ENCODE data around the gene PADI2.

The PADI2 gene

GRCh38 chr1:17118706-17119075 is 560 bp downstream of the PADI2 start:
- Histone ChIP-seq H3K9me3 (no peaks in the 10 kb centered on the region), H3K36me3 (no peaks in the 10 kb centered on the region), H3K9ac (0 out of 2 replicates have a peak overlapping the region, but pooled peaks have one; percentile 40), H3K4me2 (peak overlapping the region; percentile 100), H3K4me3 (peak overlapping the region; percentile 67), H3K4me1 (peaks cover 61% of the 10 kb centered on the region), H3K27ac (no peak overlapping the region), H3K27me3 (peaks cover 21% of the 10 kb centered on the region), H4K20me1 (peaks cover 4% of the 10 kb centered on the region; the same call in 1 of the 2 replicates)
- no peak for TF ChIP-seq Cebpa-rat (IDR thresholded peaks at IDR 0.05)

- Histone ChIP-seq H3K4me3 (peak overlapping the region; percentile 67; the same call in 1 of the 2 replicates), H3K9ac (no peak overlapping the region)
Observed at GRCh38 chr1:17118268-17118667, 983 bp downstream of the PADI2 start.

GRCh38 chr1:17117451-17118265 is 1.6 kb downstream of the PADI2 start:
- H3K4me3 ChIP-seq = no peak overlapping the region
- no peak overlapping the region for H3K9ac ChIP-seq
- H3K27me3 ChIP-seq = peaks cover 21% of the 10 kb centered on the region
- H3K36me3 ChIP-seq = no peaks in the 10 kb centered on the region
- peak overlapping the region; percentile 100; the same call in 1 of the 2 replicates for H3K4me2 ChIP-seq
- no peak for TF ChIP-seq Cebpa-rat (IDR thresholded peaks at IDR 0.05)
- H3K27ac ChIP-seq = no peak overlapping the region
- H3K9me3 ChIP-seq = no peaks in the 10 kb centered on the region
- H4K20me1 ChIP-seq = peaks cover 4% of the 10 kb centered on the region; the same call in 1 of the 2 replicates
- peaks cover 52% of the 10 kb centered on the region for H3K4me1 ChIP-seq

More at GRCh38 chr1:17118268-17118667, 983 bp downstream of the PADI2 start:
- peak overlapping the region; percentile 100 for H3K4me2 ChIP-seq
- H3K27me3 ChIP-seq = peaks cover 21% of the 10 kb centered on the region
- H3K27ac ChIP-seq = no peak overlapping the region
- peaks cover 4% of the 10 kb centered on the region; the same call in 1 of the 2 replicates for H4K20me1 ChIP-seq
- no peaks in the 10 kb centered on the region for H3K36me3 ChIP-seq
- peaks cover 56% of the 10 kb centered on the region for H3K4me1 ChIP-seq
- TF ChIP-seq Cebpa-rat (IDR thresholded peaks at IDR 0.05) = no peak
- no peaks in the 10 kb centered on the region for H3K9me3 ChIP-seq

- no peak for TF ChIP-seq Cebpa-rat (IDR thresholded peaks at IDR 0.05)
- no peaks in the 10 kb centered on the region for H3K9me3 ChIP-seq
- H3K4me2 ChIP-seq = no peak overlapping the region
- no peak overlapping the region for H3K9ac ChIP-seq
- peaks cover 21% of the 10 kb centered on the region for H3K27me3 ChIP-seq
- H4K20me1 ChIP-seq = peaks cover 4% of the 10 kb centered on the region; the same call in 1 of the 2 replicates
- no peak overlapping the region for H3K27ac ChIP-seq
- no peak overlapping the region for H3K4me3 ChIP-seq
- H3K36me3 ChIP-seq = no peaks in the 10 kb centered on the region
- peaks cover 52% of the 10 kb centered on the region for H3K4me1 ChIP-seq
Observed at GRCh38 chr1:17116643-17117042, 2.6 kb downstream of the PADI2 start.

GRCh38 chr1:17113963-17114362 is 5.3 kb downstream of the PADI2 start:
- no peak overlapping the region for H3K27ac ChIP-seq
- no peak for TF ChIP-seq Cebpa-rat (IDR thresholded peaks at IDR 0.05)
- no peak overlapping the region for H3K9ac ChIP-seq
- no peaks in the 10 kb centered on the region; the same call in 1 of the 2 replicates for H4K20me1 ChIP-seq
- H3K27me3 ChIP-seq = peaks cover 17% of the 10 kb centered on the region
- no peaks in the 10 kb centered on the region for H3K36me3 ChIP-seq
- peaks cover 37% of the 10 kb centered on the region for H3K4me1 ChIP-seq
- no peaks in the 10 kb centered on the region for H3K9me3 ChIP-seq
- no peak overlapping the region for H3K4me3 ChIP-seq
- H3K4me2 ChIP-seq = no peak overlapping the region

- Histone ChIP-seq H3K4me2 (peak overlapping the region; percentile 59), H3K27me3 (peaks cover 4% of the 10 kb centered on the region), H3K27ac (peak overlapping the region; percentile 49; the same call in 1 of the 2 replicates), H3K36me3 (no peaks in the 10 kb centered on the region), H3K4me1 (peaks cover 24% of the 10 kb centered on the region), H3K4me3 (no peak overlapping the region), H4K20me1 (no peaks in the 10 kb centered on the region; the same call in 1 of the 2 replicates), H3K9ac (no peak overlapping the region), H3K9me3 (no peaks in the 10 kb centered on the region)
- no peak for TF ChIP-seq Cebpa-rat (IDR thresholded peaks at IDR 0.05)
Observed at GRCh38 chr1:17112496-17113236, 6.6 kb downstream of the PADI2 start.

- no peaks in the 10 kb centered on the region for H4K20me1 ChIP-seq
- no peak for TF ChIP-seq Cebpa-rat (IDR thresholded peaks at IDR 0.05)
- peak overlapping the region; percentile 59 for H3K4me2 ChIP-seq
- peaks cover 22% of the 10 kb centered on the region for H3K4me1 ChIP-seq
- peak overlapping the region; percentile 49; the same call in 1 of the 2 replicates for H3K27ac ChIP-seq
- no peaks in the 10 kb centered on the region for H3K9me3 ChIP-seq
- H3K36me3 ChIP-seq = no peaks in the 10 kb centered on the region
- H3K9ac ChIP-seq = no peak overlapping the region
- no peaks in the 10 kb centered on the region for H3K27me3 ChIP-seq
- H3K4me3 ChIP-seq = no peak overlapping the region
Observed at GRCh38 chr1:17112076-17112475, 7.2 kb downstream of the PADI2 start.

- H3K9ac ChIP-seq = no peak overlapping the region
- no peaks in the 10 kb centered on the region for H3K27me3 ChIP-seq
- H3K4me3 ChIP-seq = no peak overlapping the region
- no peaks in the 10 kb centered on the region for H3K9me3 ChIP-seq
- H4K20me1 ChIP-seq = no peaks in the 10 kb centered on the region
- no peak overlapping the region for H3K4me2 ChIP-seq
- H3K36me3 ChIP-seq = no peaks in the 10 kb centered on the region
- no peak overlapping the region for H3K27ac ChIP-seq
- TF ChIP-seq Cebpa-rat (IDR thresholded peaks at IDR 0.05) = no peak
- H3K4me1 ChIP-seq = peaks cover 22% of the 10 kb centered on the region
Observed at GRCh38 chr1:17110555-17110926, 8.7 kb downstream of the PADI2 start.

- no peaks in the 10 kb centered on the region for H3K27me3 ChIP-seq
- H3K4me1 ChIP-seq = peaks cover 22% of the 10 kb centered on the region
- no peak overlapping the region for H3K27ac ChIP-seq
- no peak overlapping the region for H3K4me3 ChIP-seq
- H3K9me3 ChIP-seq = no peaks in the 10 kb centered on the region
- no peak overlapping the region for H3K9ac ChIP-seq
- no peaks in the 10 kb centered on the region for H4K20me1 ChIP-seq
- H3K36me3 ChIP-seq = no peaks in the 10 kb centered on the region
- H3K4me2 ChIP-seq = peak overlapping the region; percentile 34
- TF ChIP-seq Cebpa-rat (IDR thresholded peaks at IDR 0.05) = no peak
Observed at GRCh38 chr1:17109892-17110554, 9.2 kb downstream of the PADI2 start.

Measured in BLaER1 (cell line).